Fibroblast of lung (primary cell): ENCODE measurements around the gene CAV3. TPM values are rescaled to one million over a fixed set of nuclear protein-coding genes. Genes with fewer than 3 reads are reported as not detected.

Experiments used
- DNase-seq, 2 donors: peaks; one replicate each; pipeline versions ENCODE4 v3.0.0 to v3.0.0-alpha.2; 2010; ENCODE audit warnings: low read depth in 2 of 2
- H2AFZ ChIP-seq: 2 replicates; pipeline ENCODE4 v1.5.1; 2012; ENCODE audit warnings: low read length, control low read depth, inconsistent platforms
- H3K27ac ChIP-seq: 2 replicates; pipeline ENCODE4 v1.5.1; 2011; ENCODE audit warnings: low read length, control low read depth; ENCODE audit not compliant: insufficient read depth
- H3K27me3 ChIP-seq: 2 replicates; pipeline ENCODE4 v1.5.1; 2011; ENCODE audit warnings: mild to moderate bottlenecking, low read length; ENCODE audit not compliant: control insufficient read depth, insufficient read depth
- H3K36me3 ChIP-seq: 2 replicates; pipeline ENCODE4 v1.5.1; 2011; ENCODE audit warnings: low read length; ENCODE audit not compliant: control insufficient read depth, insufficient read depth
- H3K4me1 ChIP-seq: 2 replicates; pipeline ENCODE4 v1.5.1; 2011; ENCODE audit warnings: low read length; ENCODE audit not compliant: control insufficient read depth, insufficient read depth; ENCODE audit errors: extremely low read depth
- H3K4me2 ChIP-seq: 2 replicates; pipeline ENCODE4 v1.5.1; 2011; ENCODE audit warnings: low read length, control low read depth; ENCODE audit not compliant: insufficient read depth; ENCODE audit errors: extremely low read depth
- H3K4me3 ChIP-seq, 4 experiments: fragments of 200-600 bp in 1 of 4; sonication (generic) in 1 of 4; replicated peaks in 1 of 4; 2 replicates each; pipeline ENCODE4 v1.5.1; 2011 to 2016; ENCODE audit warnings: low read length in 4 of 4, low read depth in 3 of 4, mild to moderate bottlenecking in 3 of 4, control low read depth in 2 of 4, inconsistent platforms in 1 of 4, mixed read lengths in 1 of 4; ENCODE audit not compliant: insufficient read depth in 1 of 4; ENCODE audit errors: control extremely low read depth in 1 of 4
- H3K79me2 ChIP-seq: 2 replicates; pipeline ENCODE4 v1.5.1; 2012; ENCODE audit warnings: mild to moderate bottlenecking, low read length, inconsistent platforms; ENCODE audit not compliant: control insufficient read depth, insufficient read depth
- H3K9ac ChIP-seq: 2 replicates; pipeline ENCODE4 v1.5.1; 2011; ENCODE audit warnings: mild to moderate bottlenecking, low read length, control low read depth; ENCODE audit not compliant: insufficient read depth
- H3K9me3 ChIP-seq: 2 replicates; pipeline ENCODE4 v1.5.1; 2012; ENCODE audit warnings: low read depth, low read length; ENCODE audit not compliant: control insufficient read depth, insufficient read depth
- H4K20me1 ChIP-seq: 2 replicates; pipeline ENCODE4 v1.5.1; 2011; ENCODE audit warnings: low read length; ENCODE audit not compliant: control insufficient read depth, insufficient read depth; ENCODE audit errors: extremely low read depth
- EZH2 ChIP-seq: IDR thresholded peaks from 2 replicates; pipeline ENCODE4 v1.5.1; 2012; ENCODE audit warnings: low read length, control low read depth, mild to moderate bottlenecking; ENCODE audit errors: missing control alignments
- polyA plus RNA-seq, 2 donors: library from polyadenylated mRNA; depleted of rRNA in 1 of 2; stranded (reverse) in 1 of 2; unstranded in 1 of 2; fragments of >200 nt; gene quantifications; 2 replicates each; pipeline ENCODE4 v1.2.1, GENCODE V29; 2011 to 2012; ENCODE audit warnings: missing spikeins in 1 of 2
- total RNA-seq: library from RNA; depleted of rRNA; stranded (reverse); fragments of >200 nt; gene quantifications from 2 replicates; pipeline ENCODE4 v1.2.1, GENCODE V29; 2014
- TF ChIP-seq, protein P1 (sequence below), 2 donors: IDR thresholded peaks in 1 of 2; conservative IDR thresholded peaks in 1 of 2; 1 replicate in 1 of 2; 2 replicates in 1 of 2; pipeline ENCODE4 v1.5.1; 2011 to 2012; ENCODE audit warnings: low read length in 2 of 2, control low read depth in 1 of 2, inconsistent platforms in 1 of 2, low read depth in 1 of 2, mild to moderate bottlenecking in 1 of 2

CAV3 gene
- total and polyA plus RNA-seq, 2 donors (not counting 1 experiment from before 2014, with no cell fraction given) = not detected

DNA sequence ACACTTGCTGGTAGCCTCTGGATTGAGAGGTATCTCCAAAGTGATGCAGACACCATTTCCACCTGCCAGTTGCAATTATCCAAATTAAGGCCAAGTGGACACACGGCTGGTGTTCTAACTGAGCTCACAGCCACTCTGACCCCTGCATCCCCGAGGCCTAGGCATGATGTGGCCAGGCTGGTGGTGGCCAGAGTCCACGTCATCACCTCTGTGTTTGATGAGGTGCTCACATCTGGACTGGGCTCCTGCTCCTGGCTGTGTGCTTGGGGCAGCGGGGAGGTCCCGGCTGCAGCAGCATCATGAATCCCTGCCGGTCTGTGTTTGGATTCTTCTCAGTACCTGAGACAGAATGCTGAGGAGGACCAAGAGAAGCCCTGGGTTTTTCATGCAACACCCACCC lies 30.9 kb downstream of the CAV3 start:
- Histone ChIP-seq H3K27me3 (no peaks in the 10 kb centered on the region), H3K27ac (no peak overlapping the region), H3K4me2 (no peak overlapping the region), H2AFZ (no peak overlapping the region), H3K4me3 (no peak overlapping the region), H3K36me3 (peaks cover 3% of the 10 kb centered on the region), H4K20me1 (no peaks in the 10 kb centered on the region), H3K79me2 (peaks cover 8% of the 10 kb centered on the region), H3K4me1 (peaks cover 3% of the 10 kb centered on the region), H3K9me3 (no peaks in the 10 kb centered on the region), H3K9ac (no peak overlapping the region)
- no peak for DNase-seq
- TF ChIP-seq, protein P1, sequence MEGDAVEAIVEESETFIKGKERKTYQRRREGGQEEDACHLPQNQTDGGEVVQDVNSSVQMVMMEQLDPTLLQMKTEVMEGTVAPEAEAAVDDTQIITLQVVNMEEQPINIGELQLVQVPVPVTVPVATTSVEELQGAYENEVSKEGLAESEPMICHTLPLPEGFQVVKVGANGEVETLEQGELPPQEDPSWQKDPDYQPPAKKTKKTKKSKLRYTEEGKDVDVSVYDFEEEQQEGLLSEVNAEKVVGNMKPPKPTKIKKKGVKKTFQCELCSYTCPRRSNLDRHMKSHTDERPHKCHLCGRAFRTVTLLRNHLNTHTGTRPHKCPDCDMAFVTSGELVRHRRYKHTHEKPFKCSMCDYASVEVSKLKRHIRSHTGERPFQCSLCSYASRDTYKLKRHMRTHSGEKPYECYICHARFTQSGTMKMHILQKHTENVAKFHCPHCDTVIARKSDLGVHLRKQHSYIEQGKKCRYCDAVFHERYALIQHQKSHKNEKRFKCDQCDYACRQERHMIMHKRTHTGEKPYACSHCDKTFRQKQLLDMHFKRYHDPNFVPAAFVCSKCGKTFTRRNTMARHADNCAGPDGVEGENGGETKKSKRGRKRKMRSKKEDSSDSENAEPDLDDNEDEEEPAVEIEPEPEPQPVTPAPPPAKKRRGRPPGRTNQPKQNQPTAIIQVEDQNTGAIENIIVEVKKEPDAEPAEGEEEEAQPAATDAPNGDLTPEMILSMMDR (conservative IDR thresholded peaks at IDR 0.05 in 1 of 2, IDR thresholded peaks at IDR 0.05 in 1 of 2; ENCODE audit: low read depth in 1 of 2, low read length in 2 of 2) = no peak
- no peak for TF ChIP-seq EZH2

DNA sequence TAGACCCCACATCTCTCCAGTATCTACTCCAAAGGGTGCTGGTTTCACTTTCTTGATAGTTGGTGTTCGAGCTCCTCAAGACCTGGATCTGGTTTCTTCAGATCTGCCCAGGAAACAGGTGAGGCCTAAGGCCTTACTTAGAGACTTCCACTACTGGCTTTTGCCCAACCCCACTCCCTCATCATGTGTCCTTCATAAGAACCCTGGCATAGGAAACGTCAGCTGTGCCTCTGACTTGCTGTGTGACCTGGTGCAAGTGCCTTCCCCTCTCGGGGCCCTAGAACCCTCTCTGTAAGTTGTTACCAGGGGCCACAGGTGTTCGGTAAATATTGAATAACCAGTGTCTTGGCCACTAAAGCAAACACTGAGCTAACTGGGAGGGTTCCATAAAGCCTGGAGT lies 31.9 kb downstream of the CAV3 start:
- H3K4me3 ChIP-seq = no peak overlapping the region

DNA sequence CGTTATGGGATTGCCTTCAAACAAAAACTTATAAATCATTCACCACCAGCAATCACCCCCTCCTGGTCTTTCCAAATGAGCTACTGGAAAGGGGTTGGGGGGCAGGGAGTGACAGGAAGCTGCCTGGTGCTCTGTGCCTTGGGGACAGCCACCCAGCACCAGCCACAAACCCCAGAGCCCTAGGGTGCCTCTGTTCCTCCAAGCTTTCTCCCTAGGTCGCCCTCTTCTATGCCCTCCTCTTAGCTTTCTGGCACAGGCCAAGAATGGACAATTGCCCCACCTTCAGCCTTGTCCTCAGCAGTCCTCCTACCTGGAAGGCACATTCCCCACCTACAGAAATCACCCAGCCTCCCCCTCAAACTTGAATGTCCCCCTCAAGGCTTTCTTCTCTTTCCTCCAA lies 32.5 kb downstream of the CAV3 start:
- no peaks in the 10 kb centered on the region for H4K20me1 ChIP-seq
- peak overlapping the region; percentile 57 for H3K4me2 ChIP-seq
- DNase-seq = no peak
- H3K9me3 ChIP-seq = no peaks in the 10 kb centered on the region
- H3K27me3 ChIP-seq = no peaks in the 10 kb centered on the region
- no peak for TF ChIP-seq EZH2
- TF ChIP-seq, protein P1 (conservative IDR thresholded peaks at IDR 0.05 in 1 of 2, IDR thresholded peaks at IDR 0.05 in 1 of 2; ENCODE audit: low read depth in 1 of 2, low read length in 2 of 2) = no peak
- H3K27ac ChIP-seq = no peak overlapping the region
- no peak overlapping the region for H3K9ac ChIP-seq
- H2AFZ ChIP-seq = no peak overlapping the region
- peaks cover 3% of the 10 kb centered on the region for H3K36me3 ChIP-seq
- H3K4me3 ChIP-seq = no peak overlapping the region
- H3K79me2 ChIP-seq = peaks cover 8% of the 10 kb centered on the region
- H3K4me1 ChIP-seq = peaks cover 3% of the 10 kb centered on the region

More for the DNA sequence above, 31.9 kb downstream of the CAV3 start:
- Histone ChIP-seq H3K4me1 (peaks cover 3% of the 10 kb centered on the region), H4K20me1 (no peaks in the 10 kb centered on the region), H3K9me3 (no peaks in the 10 kb centered on the region), H3K79me2 (peaks cover 8% of the 10 kb centered on the region), H3K27ac (no peak overlapping the region), H3K36me3 (peaks cover 3% of the 10 kb centered on the region), H3K27me3 (no peaks in the 10 kb centered on the region), H3K4me2 (peak overlapping the region; percentile 7), H3K9ac (no peak overlapping the region), H2AFZ (no peak overlapping the region)
- DNase-seq = peak in 1 of 2 donors; percentile 22
- TF ChIP-seq EZH2 = no peak
- TF ChIP-seq, protein P1 (conservative IDR thresholded peaks at IDR 0.05 in 1 of 2, IDR thresholded peaks at IDR 0.05 in 1 of 2; ENCODE audit: low read depth in 1 of 2, low read length in 2 of 2) = no peak
